Vagina (tissue), 2 donors: ENCODE measurements around the gene MAST2.

Source experiments
- POLR2A ChIP-seq, 2 donors: fragments of 450-650 bp; IDR thresholded peaks; one replicate each; pipeline ENCODE4 v1.6.1; 2017; ENCODE audit warnings: antibody characterized with exemption in 2 of 2, mild to moderate bottlenecking in 2 of 2, moderate library complexity in 2 of 2
- TF ChIP-seq, protein P1 (sequence below), 3 experiments: fragments of 450-650 bp in 2 of 3; fragments of 200-600 bp in 1 of 3; sonication (generic) in 1 of 3; IDR thresholded peaks; one replicate each; pipeline ENCODE4 v1.5.1; 2017 to 2019; ENCODE audit warnings: antibody characterized with exemption in 3 of 3, mild to moderate bottlenecking in 2 of 3, moderate library complexity in 2 of 3

DNA sequence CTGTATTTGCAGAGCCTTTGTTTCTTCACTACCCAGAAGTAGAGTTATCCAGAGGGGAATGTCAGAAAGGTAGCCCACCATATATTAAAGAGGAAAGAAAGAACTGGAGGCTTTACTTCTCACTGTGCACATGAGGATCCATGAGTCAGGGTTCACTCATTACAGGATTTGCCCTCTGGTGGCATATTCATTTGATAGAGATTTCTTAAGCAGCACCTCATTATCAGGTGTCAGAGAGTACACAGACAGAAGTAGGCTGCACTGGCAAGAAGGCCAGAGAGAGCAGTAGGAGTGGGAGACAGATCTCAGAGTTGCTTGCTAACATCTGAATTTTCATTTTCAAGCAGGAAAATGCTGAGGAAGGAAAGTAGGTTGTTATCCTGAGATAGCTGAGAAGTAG, 205.2 kb downstream of the MAST2 start:
- TF ChIP-seq, protein P1, sequence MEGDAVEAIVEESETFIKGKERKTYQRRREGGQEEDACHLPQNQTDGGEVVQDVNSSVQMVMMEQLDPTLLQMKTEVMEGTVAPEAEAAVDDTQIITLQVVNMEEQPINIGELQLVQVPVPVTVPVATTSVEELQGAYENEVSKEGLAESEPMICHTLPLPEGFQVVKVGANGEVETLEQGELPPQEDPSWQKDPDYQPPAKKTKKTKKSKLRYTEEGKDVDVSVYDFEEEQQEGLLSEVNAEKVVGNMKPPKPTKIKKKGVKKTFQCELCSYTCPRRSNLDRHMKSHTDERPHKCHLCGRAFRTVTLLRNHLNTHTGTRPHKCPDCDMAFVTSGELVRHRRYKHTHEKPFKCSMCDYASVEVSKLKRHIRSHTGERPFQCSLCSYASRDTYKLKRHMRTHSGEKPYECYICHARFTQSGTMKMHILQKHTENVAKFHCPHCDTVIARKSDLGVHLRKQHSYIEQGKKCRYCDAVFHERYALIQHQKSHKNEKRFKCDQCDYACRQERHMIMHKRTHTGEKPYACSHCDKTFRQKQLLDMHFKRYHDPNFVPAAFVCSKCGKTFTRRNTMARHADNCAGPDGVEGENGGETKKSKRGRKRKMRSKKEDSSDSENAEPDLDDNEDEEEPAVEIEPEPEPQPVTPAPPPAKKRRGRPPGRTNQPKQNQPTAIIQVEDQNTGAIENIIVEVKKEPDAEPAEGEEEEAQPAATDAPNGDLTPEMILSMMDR (IDR thresholded peaks at IDR 0.05): no peak
- TF ChIP-seq POLR2A (IDR thresholded peaks at IDR 0.05): no peak
